AG08396 (cell line): ENCODE results near the gene GPR141.

ENCODE experiments used
- DNase-seq: peaks from one replicate; pipeline ENCODE4 v3.0.0; 2012; ENCODE audit warnings: low spot score, mixed read lengths

GPR141 gene

DNA sequence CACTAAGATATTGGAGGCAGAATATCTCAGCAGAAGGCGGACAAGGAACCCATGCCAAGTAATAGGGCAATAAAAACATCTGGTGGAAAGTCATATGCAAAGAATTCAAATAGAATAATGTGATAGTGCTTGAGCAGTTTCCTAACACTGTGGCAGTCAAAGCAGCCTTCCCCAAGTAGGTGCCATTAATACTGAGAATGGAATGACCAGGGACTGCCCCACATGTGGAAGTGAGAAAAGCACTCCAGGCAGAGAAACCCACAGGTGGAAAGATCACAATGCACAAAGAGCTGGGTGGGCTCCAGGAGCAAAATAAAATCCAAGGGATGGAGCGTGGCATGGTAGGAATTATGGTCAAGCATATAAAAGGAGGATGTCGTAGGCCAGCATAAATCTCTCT lies 100.4 kb downstream of the GPR141 start:
- no peak for DNase-seq

GRCh38 chr7:37786741-37787569 lies 103.4 kb downstream of the GPR141 start:
- DNase-seq: no peak
